ENCODE results near the gene CUEDC1.

DNA sequence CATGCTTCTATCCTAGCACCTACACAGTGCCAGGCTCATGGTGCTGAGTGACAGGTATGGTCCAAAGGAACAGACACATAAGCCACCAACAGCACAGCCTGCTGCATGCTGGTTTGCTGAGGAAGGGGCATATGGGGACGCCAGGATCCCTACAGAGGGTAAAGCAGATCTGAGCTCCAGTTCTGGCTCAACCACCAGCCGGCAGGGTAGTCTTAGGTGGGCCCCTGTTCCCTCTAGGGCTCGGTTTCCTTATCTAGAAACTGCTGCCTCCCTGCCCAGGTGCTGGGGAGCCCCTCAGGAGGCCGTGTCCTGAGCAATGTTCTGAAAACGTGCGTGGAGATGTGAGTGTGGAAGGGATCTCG lies 81.2 kb downstream of the CUEDC1 start:
- TF ChIP-seq, protein P1, sequence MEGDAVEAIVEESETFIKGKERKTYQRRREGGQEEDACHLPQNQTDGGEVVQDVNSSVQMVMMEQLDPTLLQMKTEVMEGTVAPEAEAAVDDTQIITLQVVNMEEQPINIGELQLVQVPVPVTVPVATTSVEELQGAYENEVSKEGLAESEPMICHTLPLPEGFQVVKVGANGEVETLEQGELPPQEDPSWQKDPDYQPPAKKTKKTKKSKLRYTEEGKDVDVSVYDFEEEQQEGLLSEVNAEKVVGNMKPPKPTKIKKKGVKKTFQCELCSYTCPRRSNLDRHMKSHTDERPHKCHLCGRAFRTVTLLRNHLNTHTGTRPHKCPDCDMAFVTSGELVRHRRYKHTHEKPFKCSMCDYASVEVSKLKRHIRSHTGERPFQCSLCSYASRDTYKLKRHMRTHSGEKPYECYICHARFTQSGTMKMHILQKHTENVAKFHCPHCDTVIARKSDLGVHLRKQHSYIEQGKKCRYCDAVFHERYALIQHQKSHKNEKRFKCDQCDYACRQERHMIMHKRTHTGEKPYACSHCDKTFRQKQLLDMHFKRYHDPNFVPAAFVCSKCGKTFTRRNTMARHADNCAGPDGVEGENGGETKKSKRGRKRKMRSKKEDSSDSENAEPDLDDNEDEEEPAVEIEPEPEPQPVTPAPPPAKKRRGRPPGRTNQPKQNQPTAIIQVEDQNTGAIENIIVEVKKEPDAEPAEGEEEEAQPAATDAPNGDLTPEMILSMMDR (conservative IDR thresholded peaks at IDR 0.05; ENCODE audit: low read depth, low read length): no peak
- TF ChIP-seq POLR2A (IDR thresholded peaks at IDR 0.05; ENCODE audit: low read depth, low read length) (no peak), CHD1 (IDR thresholded peaks at IDR 0.05; ENCODE audit: low read depth, low read length) (no peak), MAFK (IDR thresholded peaks at IDR 0.05; ENCODE audit: low read depth, low read length) (no peak), MAZ (IDR thresholded peaks at IDR 0.05; ENCODE audit: borderline replicate concordance, low read depth, low read length) (no peak), SMC3 (IDR thresholded peaks at IDR 0.05; ENCODE audit: low read depth, low read length) (no peak)
- TF ChIP-seq, protein P2, sequence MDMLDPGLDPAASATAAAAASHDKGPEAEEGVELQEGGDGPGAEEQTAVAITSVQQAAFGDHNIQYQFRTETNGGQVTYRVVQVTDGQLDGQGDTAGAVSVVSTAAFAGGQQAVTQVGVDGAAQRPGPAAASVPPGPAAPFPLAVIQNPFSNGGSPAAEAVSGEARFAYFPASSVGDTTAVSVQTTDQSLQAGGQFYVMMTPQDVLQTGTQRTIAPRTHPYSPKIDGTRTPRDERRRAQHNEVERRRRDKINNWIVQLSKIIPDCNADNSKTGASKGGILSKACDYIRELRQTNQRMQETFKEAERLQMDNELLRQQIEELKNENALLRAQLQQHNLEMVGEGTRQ (IDR thresholded peaks at IDR 0.05; ENCODE audit: low read depth, low read length): no peak

Data from IMR-90 (cell line).